Ramos (cell line): ENCODE data around the gene MED12L.

Experiments
- in situ Hi-C: fragments of 300-500 bp; cut with MboI; formaldehyde crosslinking; loops from one replicate; pipeline ENCODE4 v1.14.3; 2022; ENCODE audit warnings: low sequenced_read_pairs; ENCODE audit not compliant: unreplicated experiment

MED12L gene

DNA sequence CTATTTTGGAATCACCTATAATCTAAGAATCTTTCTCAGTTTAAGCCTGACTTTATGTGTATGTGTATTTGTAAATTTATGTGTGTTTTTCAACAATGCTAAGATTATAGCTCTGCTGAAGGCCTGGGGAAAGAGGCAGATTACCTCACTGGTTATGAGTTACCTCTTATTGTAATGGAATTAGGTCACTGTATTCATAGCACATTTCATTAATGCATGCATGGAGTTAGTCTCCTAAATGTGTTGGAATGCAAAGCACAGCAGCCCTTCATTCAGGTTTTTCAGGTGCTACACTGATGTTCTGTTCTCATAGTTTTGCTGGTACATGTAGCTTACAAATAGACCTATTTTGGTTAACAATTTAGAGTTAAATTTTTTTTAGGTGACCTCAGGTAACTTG is 221.7 kb downstream of the MED12L start:
- in situ Hi-C loops = no loop called here

DNA sequence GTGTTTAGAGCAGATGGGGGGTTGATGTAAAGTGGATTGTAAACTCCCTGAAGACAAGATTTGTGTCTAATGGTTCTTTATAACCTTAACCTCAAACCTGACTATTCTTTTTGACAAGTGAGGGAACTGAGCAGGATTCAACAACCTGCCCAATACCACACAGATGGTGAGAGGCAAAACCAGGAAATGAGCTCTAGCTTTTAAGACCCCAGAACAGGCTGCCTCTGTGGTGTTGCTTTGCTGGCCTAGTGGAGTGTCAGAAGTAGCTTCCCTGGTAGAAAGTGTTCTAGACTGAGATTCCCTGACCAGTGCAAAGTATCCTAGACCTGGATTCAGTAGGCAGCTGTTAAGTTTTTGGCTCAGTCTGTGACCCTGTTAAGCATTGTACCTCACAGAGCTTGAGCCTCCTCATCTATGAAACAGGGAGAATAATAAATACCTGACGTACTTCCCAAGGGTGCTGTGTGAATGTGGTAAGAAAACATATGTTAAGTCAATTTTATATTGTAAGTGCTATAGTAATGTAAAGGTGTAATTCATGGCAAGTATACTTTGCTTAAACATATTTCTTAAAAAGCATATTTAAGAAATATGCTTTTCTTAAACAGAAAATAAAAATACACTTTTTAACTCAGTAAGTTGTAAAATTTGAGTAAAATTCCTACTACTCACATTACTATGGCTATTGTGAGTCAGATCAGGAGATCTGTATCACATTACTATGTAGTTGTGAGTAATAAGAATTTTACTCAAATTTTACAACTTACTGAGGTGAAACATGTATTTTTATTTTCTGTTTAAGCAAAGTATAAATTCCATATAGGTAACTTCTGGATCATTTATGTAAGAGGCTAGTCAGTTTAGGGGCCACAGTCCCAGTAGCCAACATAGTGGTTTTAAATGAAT is 222.4 kb downstream of the MED12L start:
- in situ Hi-C loops = no loop called here

DNA sequence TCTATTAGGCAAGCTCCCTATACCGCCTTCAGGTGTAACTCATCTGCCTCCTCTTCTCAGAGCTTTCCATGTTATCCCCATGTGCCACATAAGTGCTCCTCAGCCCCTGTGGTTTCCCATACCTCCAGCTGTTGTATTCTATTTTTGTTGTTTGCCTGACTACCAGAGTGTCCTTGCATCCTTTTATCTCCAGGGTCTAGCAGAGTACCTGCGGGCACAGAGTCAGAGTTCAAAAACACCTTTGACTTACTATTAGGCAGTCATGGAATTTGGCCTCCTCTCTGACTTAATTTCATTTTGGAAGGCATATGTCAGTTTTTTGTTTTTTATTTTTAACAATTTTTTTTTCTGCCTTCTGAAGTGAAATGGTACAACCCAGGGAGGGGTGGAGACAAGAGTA is 224.1 kb downstream of the MED12L start:
- in situ Hi-C loops = no loop called here

DNA sequence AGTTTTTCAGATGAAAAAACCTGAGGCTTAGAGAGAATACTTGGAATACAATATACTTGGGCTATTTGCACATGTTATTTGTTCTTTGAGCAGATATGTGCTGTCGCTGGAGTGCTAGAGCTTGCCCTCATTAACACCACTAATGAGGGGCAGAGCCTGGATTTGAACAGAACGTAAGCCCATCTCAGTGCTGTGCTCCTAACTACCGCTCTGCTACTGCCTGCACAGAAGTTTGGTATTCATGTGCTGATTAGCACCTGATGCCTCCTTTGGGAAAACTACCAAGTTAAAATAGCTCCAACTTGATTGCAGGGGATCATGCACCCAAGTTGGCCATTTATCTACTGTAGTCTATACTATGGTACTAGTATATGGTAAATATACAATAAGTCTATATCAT is 227.5 kb downstream of the MED12L start:
- in situ Hi-C loops = no loop called here

DNA sequence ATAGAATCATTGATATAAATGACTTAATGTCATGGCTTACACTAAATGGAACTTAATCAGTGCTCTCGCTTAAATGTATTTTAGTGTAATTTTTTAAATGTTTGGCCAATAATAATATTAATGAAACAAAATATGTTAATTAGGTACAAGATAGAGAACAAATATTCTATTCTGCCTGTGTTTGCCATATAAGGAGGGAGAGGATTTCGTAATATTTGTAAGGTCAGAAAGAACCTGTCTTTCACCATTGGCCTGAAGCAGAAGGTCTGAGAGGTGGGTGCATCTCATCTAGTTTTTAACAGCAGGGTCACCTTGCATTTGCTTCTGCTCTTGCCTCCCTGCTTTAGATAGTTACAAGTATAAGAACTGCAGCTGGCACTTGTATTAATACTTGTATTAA is 228.7 kb downstream of the MED12L start:
- in situ Hi-C loops = no loop called here

DNA sequence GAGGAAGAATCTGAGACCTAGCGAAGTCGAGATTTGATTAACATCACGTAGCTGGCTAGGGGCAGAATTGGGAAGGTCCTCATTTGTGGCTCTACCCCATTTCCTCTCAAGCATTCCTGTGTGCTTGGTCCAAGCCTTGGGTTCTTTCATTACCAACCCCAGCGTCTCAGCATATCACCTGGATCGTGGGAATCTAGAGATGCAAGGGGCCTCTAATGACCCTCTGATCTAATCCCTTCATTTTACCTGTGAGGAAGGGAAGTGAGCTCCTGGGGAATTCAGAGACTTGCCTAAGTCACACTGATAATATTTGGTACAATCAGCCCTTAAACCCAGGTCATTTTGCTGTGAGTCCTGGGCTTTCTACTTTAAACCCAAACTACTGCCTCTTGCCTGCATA is 229.1 kb downstream of the MED12L start:
- in situ Hi-C loops = no loop called here

DNA sequence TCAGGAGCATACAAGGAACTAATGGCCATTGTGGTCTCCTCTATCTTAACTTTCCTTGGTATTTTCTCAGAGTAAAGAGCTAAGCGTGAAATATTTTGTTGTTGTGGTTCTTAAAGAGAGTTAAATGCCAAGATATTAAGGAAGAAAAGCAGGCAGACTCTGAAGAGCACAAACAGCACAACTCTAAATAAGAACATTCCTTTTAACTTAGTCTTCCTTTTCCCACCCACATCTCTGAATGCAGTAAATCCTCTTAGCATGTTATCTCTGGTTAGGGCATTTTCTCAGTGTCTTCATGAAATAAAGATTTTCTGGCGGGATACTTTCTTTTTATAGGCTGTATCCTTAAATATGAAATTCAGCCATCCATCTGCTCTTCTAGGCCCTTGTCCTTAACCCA is 229.7 kb downstream of the MED12L start:
- in situ Hi-C loops = no loop called here

DNA sequence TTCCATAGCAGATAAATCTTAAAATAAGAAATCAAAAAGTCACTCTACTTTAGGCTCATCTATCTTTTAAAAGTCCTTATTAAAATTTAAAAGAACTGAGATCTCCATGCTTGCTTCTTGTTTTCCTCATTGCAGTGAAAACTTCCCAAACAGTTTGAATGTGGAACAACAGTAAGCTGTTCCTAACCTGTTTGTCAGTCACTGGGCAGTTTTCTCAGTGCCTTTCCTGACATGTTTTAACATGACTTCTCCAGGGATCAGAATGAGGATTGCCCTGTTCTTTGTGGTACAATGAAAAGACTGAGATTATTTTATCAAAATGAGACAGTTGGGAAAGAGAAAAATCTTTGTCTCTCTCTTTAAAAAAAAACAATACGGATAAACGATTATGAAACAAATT is 230.4 kb downstream of the MED12L start:
- in situ Hi-C loops = no loop called here

DNA sequence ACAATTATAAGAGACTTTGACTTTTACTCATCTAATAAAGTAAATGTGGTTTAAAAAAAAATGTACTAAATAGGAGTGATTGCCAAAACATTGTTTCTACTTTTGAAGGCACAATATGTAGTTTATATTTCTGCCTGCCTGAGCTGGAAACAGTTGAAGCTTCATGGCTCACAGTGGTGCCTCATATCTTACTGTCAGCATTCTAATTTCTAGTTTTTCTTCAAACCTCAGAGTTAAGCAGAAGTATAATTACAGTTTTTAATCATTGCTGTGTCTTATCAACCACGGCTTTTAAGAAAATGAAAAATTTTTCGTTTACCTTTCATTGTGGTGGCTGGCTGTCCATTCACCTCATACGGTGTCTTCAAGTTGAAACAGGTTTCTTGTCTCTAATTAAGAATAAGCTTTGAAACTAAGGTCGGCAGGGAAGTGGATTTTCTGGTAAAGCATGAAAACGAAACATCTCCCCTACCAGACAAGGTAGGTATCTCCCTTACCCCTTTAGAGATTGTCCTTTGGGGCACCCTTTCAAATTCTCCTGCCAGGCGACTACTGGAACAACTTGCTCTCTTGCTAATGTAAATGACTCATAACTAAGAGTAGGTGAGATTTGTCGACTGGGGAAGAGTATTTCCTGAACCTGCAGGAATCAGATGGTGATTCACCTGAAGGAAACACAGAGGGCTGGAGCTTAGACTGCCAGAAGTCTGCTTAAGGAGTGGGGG is 231.0 kb downstream of the MED12L start, which contains the start of gene GPR87:
GPR87 (minus strand) TSS at position 554 of the 725 bp plus-strand sequence. CDS start 16,720 bp downstream, outside the sequence.
- in situ Hi-C loops = no loop called here

DNA sequence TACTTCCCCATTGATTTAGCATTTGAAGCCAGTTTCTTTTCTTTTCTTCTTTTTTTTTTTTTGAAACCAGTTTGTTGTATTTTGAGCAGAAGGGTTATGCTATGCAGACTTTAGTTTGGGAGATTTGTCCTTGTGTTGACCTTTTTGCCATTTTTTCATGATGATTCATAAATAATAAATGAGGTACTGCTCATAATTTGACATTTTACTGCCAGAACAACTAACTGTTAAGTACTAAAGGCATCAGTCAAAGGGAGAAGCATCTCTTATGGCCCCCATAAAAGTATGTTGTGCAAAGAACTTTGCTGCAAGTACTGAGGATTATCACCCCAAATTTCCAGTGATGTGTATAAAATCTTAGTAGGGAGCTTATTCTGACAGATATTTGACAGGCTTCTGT is 232.8 kb downstream of the MED12L start:
- in situ Hi-C loops = no loop called here

DNA sequence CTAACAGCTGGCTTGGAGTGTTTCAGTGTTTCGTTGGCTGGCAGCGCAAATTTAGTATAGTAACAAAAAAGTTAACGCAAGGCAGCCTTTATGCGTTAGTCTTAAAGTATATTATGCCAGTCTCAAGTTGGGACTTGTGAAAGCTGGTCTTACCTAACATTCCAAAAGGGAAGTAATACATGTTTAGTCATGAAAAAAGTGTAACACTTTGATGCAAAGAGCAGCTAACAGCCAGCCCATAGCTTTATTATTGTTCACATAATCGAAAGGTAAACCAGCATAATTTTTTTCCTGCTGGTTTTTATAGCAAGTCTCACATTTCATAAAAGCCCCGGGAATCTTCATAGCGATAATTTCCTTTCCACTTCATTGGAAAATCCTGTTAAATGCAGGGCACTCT is 233.5 kb downstream of the MED12L start:
- in situ Hi-C loops = no loop called here

DNA sequence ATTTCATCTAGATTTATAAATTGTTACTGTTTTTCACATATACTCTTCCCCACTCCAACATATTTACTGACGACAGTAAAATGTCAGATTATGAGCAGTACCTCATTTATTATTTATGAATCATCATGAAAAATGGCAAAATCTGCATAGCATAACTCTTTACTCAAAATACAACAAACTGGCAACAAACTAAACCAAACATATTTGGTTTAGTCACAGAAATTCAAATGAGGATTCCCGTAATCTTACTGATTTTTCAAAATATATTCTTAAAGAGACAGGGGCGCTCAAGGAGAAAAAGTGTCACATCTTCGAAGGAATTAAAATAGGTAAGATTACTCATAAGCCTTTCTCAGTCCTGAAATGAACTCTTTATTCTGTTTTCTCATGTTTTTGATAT is 234.2 kb downstream of the MED12L start:
- in situ Hi-C loops = no loop called here

DNA sequence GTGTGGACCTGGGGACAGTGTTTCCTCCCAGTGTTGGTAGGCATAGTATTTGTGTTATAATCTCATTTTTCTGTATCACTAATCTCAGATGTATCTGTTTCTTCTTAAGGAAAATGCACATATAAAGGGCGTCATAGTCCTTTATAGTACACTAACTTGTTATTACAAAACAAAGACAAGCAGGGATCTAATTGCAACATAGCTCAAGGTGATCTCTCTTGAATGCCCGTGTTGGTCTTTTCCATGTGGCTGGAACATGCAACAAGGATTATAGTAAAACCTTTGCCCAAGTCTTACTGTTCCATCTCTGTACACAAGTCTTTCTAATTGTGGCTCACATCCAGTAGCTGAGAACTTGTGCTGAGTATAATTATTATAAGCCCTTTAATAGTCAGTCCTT is 234.7 kb downstream of the MED12L start:
- in situ Hi-C loops = no loop called here

DNA sequence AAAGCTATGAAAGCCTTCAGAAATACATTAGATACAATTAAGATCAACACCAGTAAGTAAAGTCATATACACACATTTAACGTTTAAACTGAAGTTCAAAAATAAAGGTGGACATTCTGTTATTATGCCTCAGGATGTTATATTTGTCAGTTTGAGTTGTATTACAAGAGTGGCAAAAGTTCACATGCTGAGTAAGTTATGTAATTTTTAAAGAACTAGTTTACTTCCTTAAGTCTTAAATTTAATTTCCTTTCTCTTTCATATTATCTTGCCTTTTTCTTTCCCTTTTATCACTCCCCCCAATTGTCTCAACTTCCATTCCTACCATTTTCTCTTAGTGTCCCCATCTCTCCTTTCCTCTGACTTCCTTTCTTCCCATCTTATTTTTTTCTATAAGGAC is 236.1 kb downstream of the MED12L start:
- in situ Hi-C loops = no loop called here

DNA sequence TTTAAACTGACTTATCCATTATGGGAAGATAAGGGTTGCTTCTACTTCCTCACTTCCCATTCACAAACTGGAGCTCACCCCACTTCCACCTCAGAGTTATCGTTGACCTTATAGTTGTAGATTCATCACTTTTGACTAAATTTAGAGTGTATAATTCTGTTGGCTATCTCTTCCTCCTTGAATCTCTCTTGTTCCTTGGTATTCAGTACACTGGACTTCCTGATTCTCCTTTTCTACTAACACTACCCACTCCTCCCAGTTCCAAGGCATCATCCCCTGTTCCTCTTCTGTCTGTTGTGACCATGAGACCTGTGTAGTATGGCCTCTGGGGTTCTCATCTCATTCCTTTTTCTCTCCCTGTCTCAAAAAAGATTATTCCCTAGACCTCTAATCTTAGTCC is 237.0 kb downstream of the MED12L start:
- in situ Hi-C loops = no loop called here

DNA sequence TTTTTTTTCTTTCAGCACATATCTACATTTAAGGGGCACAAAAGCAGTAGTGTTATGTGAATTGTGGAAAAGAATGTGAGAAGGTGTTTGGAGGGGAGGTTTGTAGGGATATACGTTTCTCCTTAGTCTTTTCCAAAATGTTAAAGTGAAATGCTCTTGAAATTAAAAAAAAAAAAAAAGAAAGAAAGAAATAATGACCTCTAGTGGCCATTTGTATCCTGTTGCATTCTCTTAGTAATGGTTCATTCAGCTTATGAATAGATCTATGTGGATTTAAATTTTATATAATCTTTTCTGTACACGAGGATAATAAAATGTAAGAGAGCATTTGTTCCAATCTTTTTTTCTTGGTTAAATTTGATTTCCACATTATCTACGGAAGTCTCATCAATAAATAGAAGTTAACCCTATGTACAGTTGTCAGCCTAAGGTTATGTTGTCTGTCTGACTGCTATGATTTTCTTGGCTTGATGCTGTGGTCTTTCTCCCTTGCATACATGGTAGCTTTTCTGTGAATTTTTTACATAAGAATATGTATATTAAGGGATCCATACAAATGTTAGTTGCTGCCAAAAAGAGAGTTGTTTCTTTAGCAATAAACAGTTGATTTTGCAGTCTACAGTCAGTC is 242.2 kb downstream of the MED12L start:
- in situ Hi-C loops = no loop called here

DNA sequence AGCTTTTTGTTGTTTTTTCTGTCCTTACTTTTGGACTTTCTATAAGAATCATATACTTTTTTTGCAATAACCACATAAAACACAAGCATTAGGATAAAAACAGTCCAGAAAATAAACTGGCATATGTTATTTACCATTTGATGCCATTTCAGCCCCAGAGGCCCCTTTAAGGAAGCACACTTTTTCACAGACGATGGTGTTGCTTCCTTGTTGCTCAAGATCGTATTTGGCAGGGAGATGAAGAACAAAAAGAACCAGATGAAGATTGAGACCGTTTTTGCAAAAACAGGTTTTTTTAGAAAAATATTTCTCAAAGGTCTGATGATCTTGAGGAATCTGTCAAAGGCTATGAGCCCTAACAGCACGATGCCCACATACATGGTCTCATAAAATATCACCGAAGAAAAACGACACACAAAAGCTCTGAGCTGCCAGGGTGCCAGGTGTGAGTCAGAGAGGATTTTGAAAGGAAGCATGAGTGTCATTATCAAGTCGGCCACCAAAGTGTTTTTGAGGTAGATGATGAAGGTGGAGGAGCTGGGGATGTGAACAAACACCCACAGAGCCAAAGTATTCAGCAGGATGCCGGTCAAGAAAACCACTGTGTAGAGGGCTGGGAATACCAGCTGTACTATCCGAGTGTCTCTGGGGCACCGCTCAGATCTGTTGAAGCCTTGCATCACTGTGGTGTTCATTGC is 243.0 kb downstream of the MED12L start:
- in situ Hi-C loops = no loop called here

DNA sequence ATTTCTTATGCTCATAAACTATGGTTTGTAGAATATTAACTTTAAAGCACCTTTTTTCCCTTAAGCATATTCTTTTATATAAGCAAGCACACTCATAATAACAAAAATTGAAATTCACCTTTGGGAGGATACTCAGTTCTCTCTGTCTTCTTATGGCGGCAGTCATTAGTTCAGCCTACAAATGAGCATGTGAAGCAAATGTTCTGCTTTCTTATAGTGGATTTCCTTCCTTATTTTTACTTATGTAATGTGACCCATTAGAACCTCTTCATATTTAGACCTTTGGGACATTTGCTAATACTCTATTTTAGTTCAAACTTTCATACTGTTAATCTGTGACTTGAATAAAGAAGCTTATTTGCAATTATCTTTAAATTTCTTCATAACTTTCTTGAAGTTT is 243.9 kb downstream of the MED12L start, which contains the start of gene P2RY13:
P2RY13 (minus strand) TSS at position 187 of the 400 bp plus-strand sequence; CDS start at position 166, 21 bp downstream.
- in situ Hi-C loops = no loop called here

DNA sequence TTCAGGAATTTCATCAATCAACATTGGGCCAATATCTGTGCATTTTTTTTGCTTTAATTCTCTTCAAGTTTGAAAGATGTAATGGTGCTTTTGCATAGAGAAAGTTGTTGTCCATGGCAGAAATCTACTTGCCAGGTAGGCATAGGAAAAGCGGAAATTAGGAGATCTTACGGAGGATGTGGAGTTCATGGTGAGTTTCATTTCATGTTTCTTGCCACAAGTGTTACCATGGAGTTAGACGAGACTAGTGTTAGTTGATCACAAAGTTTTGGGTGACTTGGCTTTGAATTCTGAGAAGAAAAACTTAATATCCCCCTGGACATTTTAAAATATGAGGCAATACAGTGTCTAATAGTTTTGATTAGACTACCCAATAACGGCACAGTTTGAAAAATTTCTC is 244.9 kb downstream of the MED12L start:
- in situ Hi-C loops = no loop called here

DNA sequence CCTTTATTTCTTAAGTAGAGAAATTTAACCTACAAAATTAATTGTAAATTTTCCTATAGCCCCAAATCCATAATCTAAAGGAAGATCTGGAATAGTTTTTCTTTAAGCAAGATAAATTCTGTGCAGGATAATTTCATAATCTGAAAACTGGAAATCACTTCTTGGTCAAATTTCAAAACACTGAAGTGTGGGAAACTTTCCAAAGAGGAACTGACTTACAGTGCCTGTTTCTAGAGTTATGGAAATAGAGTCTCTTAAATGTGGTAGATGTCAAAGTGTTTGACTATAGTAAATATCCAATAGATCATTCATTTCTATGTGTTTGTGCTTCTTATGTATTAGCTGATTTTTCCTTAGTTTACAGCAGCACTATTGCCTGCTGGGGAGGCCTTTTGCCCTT is 245.4 kb downstream of the MED12L start:
- in situ Hi-C loops = no loop called here
